Ramos (cell line): ENCODE results near the gene HEATR1.
"Not testable (repeated sequence)": the region's sequence is repeated elsewhere in the genome, so short reads cannot be mapped to it uniquely, and the experiment has no call there.

Experiments
- in situ Hi-C: fragments of 300-500 bp; cut with MboI; formaldehyde crosslinking; loops from one replicate; pipeline ENCODE4 v1.14.3; 2022; ENCODE audit warnings: low sequenced_read_pairs; ENCODE audit not compliant: unreplicated experiment

HEATR1 gene

GRCh38 chr1:236518322-236518721 is 86.0 kb downstream of the HEATR1 start:
- in situ Hi-C loops, result no loop called here

DNA sequence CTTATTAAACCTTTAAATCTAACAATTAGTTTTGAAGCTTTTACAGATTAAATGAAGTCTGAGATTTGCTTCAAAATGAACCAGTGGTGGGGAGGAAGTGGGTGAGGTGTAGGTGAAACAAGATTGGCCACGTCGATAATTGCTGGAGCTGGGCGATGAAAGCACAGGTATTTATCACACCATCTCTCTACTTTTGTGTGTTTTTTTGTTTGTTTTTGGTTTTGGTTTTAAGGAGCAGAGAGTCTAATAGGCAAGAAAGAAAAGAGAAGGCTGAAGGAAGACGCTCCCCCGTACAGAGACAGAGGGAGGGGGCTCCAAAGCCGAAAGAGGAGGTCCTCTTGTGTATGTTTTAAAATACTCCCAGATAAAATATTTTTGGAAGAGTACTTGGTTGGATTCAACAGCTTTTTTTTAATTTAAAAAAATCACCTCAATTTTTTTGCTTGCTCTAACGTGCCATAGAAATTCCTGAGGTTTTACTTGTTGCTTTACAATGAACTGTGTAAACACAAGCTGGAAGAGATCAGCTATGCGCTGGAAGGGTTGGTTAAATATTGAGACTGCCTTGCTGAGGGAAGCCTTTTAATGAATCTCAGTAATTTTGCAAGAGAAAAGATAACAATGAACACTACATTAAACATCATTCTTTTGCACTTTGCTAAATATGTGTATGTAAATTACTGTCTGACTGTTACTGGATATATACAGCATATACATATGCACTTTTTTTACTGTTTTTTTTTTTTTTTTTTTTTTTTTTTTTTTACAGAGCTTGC is 87.2 kb downstream of the HEATR1 start:
- in situ Hi-C loops, result no loop called here

- in situ Hi-C loops, result no loop called here
These were observed 88.8 kb downstream of the HEATR1 start for GRCh38 chr1:236515443-236515958.

DNA sequence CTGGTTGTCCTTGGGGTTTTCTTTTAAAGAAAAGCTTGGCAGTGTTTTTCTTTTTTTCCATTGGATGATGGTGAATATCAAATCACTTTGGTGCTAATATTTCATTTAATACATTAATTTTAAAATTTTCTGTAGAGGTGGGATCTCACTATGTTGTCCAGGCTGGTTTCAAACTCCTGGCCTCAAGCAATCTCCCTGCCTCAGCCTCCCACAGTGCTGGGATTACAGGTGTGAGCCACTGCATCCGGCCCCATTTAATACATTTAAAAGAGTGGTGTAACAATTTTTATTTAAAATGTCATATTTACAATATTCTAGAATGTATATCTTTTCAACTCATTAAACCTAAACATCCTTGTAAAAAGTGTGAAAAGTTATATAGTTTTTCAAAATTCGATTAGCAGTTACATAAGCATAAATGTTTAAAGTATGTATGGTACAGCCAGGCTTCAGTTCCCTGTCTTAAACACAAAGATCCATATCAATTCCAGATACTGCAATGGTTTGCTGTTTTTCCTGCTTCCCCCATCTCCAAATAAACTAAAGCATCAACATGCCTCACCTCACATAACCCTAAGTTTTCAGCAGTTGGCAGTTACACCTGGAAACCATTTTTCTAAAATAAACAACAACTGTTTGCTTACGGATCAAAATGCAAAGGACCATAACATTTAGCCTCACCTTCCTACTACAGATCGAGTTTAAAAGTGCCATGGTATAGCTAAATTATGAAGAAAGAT is 89.4 kb downstream of the HEATR1 start:
- in situ Hi-C loops, result no loop called here

GRCh38 chr1:236511735-236512418 is 92.4 kb downstream of the HEATR1 start:
- in situ Hi-C loops, result no loop called here

GRCh38 chr1:236509647-236510401 is 94.5 kb downstream of the HEATR1 start:
- in situ Hi-C loops, result no loop called here

GRCh38 chr1:236509203-236509602 is 95.1 kb downstream of the HEATR1 start:
- in situ Hi-C loops, result no loop called here

GRCh38 chr1:236508593-236509027 is 95.7 kb downstream of the HEATR1 start:
- in situ Hi-C loops, result no loop called here

DNA sequence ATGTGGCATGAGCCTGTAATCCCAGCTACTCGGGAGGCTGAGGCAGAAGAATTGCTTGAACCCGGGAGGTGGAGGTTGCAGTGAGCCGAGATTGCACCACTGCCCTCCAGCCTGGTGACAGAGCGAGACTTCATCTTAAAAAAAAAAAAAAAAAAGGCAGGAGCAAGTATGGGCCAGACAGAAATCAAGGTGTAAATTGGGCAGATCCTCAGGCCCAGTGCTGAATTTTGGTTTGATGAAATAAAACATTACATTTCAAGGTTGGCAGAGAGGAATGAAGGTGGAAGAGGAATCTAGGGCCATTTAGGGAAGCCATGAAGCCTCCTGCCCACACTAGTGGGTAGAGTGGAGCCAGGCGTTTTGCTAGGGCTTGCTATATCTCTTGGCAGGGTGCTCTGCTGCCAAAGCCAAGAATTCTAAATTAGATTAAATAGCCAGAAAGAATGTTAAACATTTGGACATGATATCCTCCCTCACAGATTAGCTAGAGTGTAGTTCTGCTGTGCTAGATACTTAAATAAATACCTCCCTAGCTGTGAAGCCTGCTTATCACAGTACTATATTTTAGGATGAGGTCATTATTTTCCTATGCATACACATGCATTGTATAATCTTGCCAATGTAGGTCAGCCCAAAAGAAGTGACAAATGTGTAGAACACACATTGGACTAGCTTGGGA is 97.2 kb downstream of the HEATR1 start:
- in situ Hi-C loops, result no loop called here

- in situ Hi-C loops, result not testable (repeated sequence)
These were observed 100.0 kb downstream of the HEATR1 start for GRCh38 chr1:236504338-236504737.

- in situ Hi-C loops, result no loop called here
These were observed 101.2 kb downstream of the HEATR1 start for GRCh38 chr1:236502972-236503639.

GRCh38 chr1:236502579-236502971 is 101.7 kb downstream of the HEATR1 start:
- in situ Hi-C loops, result no loop called here

DNA sequence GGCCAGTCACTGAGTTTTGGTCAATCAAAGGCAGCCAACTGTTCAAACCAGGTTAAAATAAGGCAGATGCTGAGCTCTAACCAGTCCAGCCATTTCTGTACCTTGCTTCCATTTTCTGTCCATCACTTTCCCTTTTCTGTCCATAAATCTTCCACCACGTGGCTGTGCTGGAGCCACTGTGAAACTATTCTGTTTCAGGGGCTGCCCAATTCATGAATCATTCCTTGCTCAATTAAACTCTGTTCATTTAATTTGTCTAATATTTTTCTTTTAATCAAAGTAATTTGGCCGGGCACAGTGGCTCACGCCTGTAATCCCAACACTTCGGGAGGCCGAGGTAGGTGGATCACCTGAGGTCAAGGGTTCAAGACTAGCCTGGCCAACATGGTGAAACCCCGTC is 103.2 kb downstream of the HEATR1 start:
- in situ Hi-C loops, result no loop called here
